SK-N-SH (cell line): ENCODE measurements around the gene C6orf120. TPM values are rescaled to one million over a fixed set of nuclear protein-coding genes. Genes with fewer than 3 reads are reported as not detected.

Experiments used
- CTCF ChIA-PET: fragments of 300-600, 350-600 bp; formaldehyde crosslinking; extraction: SDS; loops from one replicate; lab custom pipeline; 2021; lab: Yijun Ruan, JAX
- POLR2A ChIA-PET: fragments of 350-600 bp; sonication (Branson Sonifier 250); formaldehyde crosslinking; extraction: SDS; loops from one replicate; lab custom pipeline; 2020; ENCODE audit warnings: antibody characterized with exemption, inconsistent platforms; lab: Yijun Ruan, JAX
- DNase-seq: peaks from one replicate; pipeline ENCODE4 v3.0.0; 2012
- H2AFZ ChIP-seq: fragments of 200-600 bp; sonication (generic); 2 replicates; pipeline ENCODE4 v1.8.1; 2016; ENCODE audit warnings: antibody characterized with exemption, mild to moderate bottlenecking, low read depth
- H3F3A ChIP-seq: fragments of 200-600 bp; sonication (generic); replicated peaks from 2 replicates; pipeline ENCODE3; 2016; ENCODE audit warnings: antibody characterized with exemption, mild to moderate bottlenecking; ENCODE audit not compliant: insufficient read depth
- H3K27ac ChIP-seq, 2 experiments: fragments of 200-500 bp in 1 of 2; fragments of 200-600 bp in 1 of 2; sonication (Bioruptor generic) in 1 of 2; sonication (generic), shearing (Covaris generic) in 1 of 2; 2 replicates each; pipeline versions ENCODE4 v1.5.1 to v1.6.1; 2014 to 2016; ENCODE audit warnings: low read depth in 2 of 2, inconsistent platforms in 1 of 2, low read length in 1 of 2, mild to moderate bottlenecking in 1 of 2, mixed read lengths in 1 of 2
- H3K27me3 ChIP-seq: fragments of 200-600 bp; sonication (generic), shearing (Covaris generic); 2 replicates; pipeline ENCODE4 v1.6.1; 2016; ENCODE audit warnings: mixed run types; ENCODE audit not compliant: insufficient read depth
- H3K36me3 ChIP-seq, 2 experiments: fragments of 200-500 bp in 1 of 2; fragments of 200-600 bp in 1 of 2; sonication (Bioruptor generic) in 1 of 2; sonication (generic) in 1 of 2; replicated peaks in 1 of 2; 2 replicates each; pipeline versions ENCODE3 to v1.5.1; 2014 to 2016; ENCODE audit warnings: low read length in 1 of 2, mild to moderate bottlenecking in 1 of 2; ENCODE audit not compliant: insufficient read depth in 2 of 2, control insufficient read depth in 1 of 2
- H3K4me1 ChIP-seq, 2 experiments: fragments of 200-500 bp in 1 of 2; fragments of 200-600 bp in 1 of 2; sonication (Bioruptor generic) in 1 of 2; sonication (generic), shearing (Covaris generic) in 1 of 2; 2 replicates each; pipeline versions ENCODE4 v1.5.1 to v1.6.1; 2014 to 2016; ENCODE audit warnings: low read depth in 1 of 2, low read length in 1 of 2, mixed run types in 1 of 2; ENCODE audit not compliant: insufficient read depth in 2 of 2, control insufficient read depth in 1 of 2
- H3K4me2 ChIP-seq: fragments of 200-600 bp; sonication (generic), shearing (Covaris generic); 2 replicates; pipeline ENCODE4 v1.6.1; 2017; ENCODE audit warnings: mixed run types
- H3K4me3 ChIP-seq, 2 experiments: fragments of 200-500 bp in 1 of 2; fragments of 200-600 bp in 1 of 2; sonication (Bioruptor generic) in 1 of 2; sonication (generic), shearing (Covaris generic) in 1 of 2; 2 replicates each; pipeline versions ENCODE4 v1.5.1 to v1.8.1; 2014 to 2016; ENCODE audit warnings: low read depth in 2 of 2, inconsistent platforms in 1 of 2, low read length in 1 of 2, mild to moderate bottlenecking in 1 of 2, mixed read lengths in 1 of 2, moderate library complexity in 1 of 2
- H3K79me2 ChIP-seq: fragments of 200-600 bp; sonication (generic); 2 replicates; pipeline ENCODE4 v1.8.1; 2017; ENCODE audit warnings: mild to moderate bottlenecking; ENCODE audit not compliant: insufficient read depth
- H3K9ac ChIP-seq: fragments of 200-600 bp; sonication (generic); 2 replicates; pipeline ENCODE4 v1.6.1; 2017; ENCODE audit warnings: mixed run types
- H3K9me2 ChIP-seq: fragments of 200-600 bp; sonication (generic); 2 replicates; pipeline ENCODE4 v1.6.1; 2017; ENCODE audit warnings: mixed run types
- H3K9me3 ChIP-seq: fragments of 200-600 bp; sonication (generic); 2 replicates; pipeline ENCODE4 v1.6.1; 2017; ENCODE audit warnings: mixed run types, mild to moderate bottlenecking, moderate library complexity
- H4K20me1 ChIP-seq: fragments of 200-600 bp; sonication (generic); 2 replicates; pipeline ENCODE4 v1.6.1; 2017; ENCODE audit warnings: mild to moderate bottlenecking, mixed run types; ENCODE audit not compliant: insufficient read depth
- CTCF ChIP-seq: fragments of 200-600 bp; sonication (generic); IDR thresholded peaks from 2 replicates; pipeline ENCODE4 v1.6.1; 2017; ENCODE audit warnings: antibody characterized with exemption, mild to moderate bottlenecking, moderate library complexity
- ELF1 ChIP-seq: IDR thresholded peaks from 2 replicates; pipeline ENCODE4 v1.4.0; 2012
- FOXJ3 ChIP-seq: sonication (generic); formaldehyde crosslinking; IDR thresholded peaks from 2 replicates; pipeline ENCODE4 v1.5.1; 2020; ENCODE audit warnings: mild to moderate bottlenecking, missing genetic modification reagents
- GABPA ChIP-seq: IDR thresholded peaks from 2 replicates; pipeline ENCODE4 v1.4.0; 2012; ENCODE audit warnings: low read depth, mild to moderate bottlenecking
- JUND ChIP-seq: IDR thresholded peaks from 2 replicates; pipeline ENCODE4 v1.4.0; 2012
- RAD21 ChIP-seq: IDR thresholded peaks from 2 replicates; pipeline ENCODE4 v1.6.1; 2012; ENCODE audit warnings: mild to moderate bottlenecking, low read length
- REST ChIP-seq: IDR thresholded peaks from 2 replicates; pipeline ENCODE4 v1.6.1; 2012; ENCODE audit warnings: mild to moderate bottlenecking, low read depth, low read length, moderate library complexity
- RFX5 ChIP-seq: IDR thresholded peaks from 2 replicates; pipeline ENCODE4 v1.6.1; 2012; ENCODE audit warnings: mild to moderate bottlenecking, improper control_type of control experiment, low read length
- SMC3 ChIP-seq: IDR thresholded peaks from 2 replicates; pipeline ENCODE4 v1.6.1; 2012; ENCODE audit warnings: low read depth, low read length, improper control_type of control experiment
- TAF1 ChIP-seq: IDR thresholded peaks from 2 replicates; pipeline ENCODE4 v1.6.1; 2012; ENCODE audit warnings: low read depth, mild to moderate bottlenecking, low read length, moderate library complexity, borderline replicate concordance
- TCF12 ChIP-seq: IDR thresholded peaks from 2 replicates; pipeline ENCODE4 v1.4.0; 2012
- TEAD4 ChIP-seq: IDR thresholded peaks from 2 replicates; pipeline ENCODE4 v1.4.0; 2012; ENCODE audit warnings: mild to moderate bottlenecking, borderline replicate concordance; ENCODE audit not compliant: insufficient read depth
- USF1 ChIP-seq: IDR thresholded peaks from 2 replicates; pipeline ENCODE4 v1.4.0; 2012; ENCODE audit warnings: low read depth, borderline replicate concordance
- USF2 ChIP-seq: fragments of 150-350 bp; IDR thresholded peaks from 2 replicates; pipeline ENCODE4 v1.6.1; 2017; ENCODE audit warnings: antibody characterized with exemption, low read length, low read depth, borderline replicate concordance
- ZBTB33 ChIP-seq: IDR thresholded peaks from 2 replicates; pipeline ENCODE4 v1.4.0; 2012; ENCODE audit warnings: low read depth, borderline replicate concordance
- WGBS: methylation state at CpG from one replicate; pipeline ENCODE4 v1.1.6; 2017; ENCODE audit warnings: low lambda C conversion rate; 5-methylcytosine and 5-hydroxymethylcytosine counted together
- polyA plus RNA-seq, 3 experiments: library from polyadenylated mRNA; depleted of rRNA; stranded (reverse); fragments of >200 nt; gene quantifications; 2 replicates each; pipeline ENCODE4 v1.2.3, GENCODE V29; 2012

The C6orf120 gene
- polyA plus RNA-seq, 1 of the 3 experiments (the other 2 are of a cell fraction), result 10.1 TPM

- peak; percentile 29; the same call in 1 of the 2 replicates for TF ChIP-seq CTCF
- no peak for TF ChIP-seq TCF12
- no peak for TF ChIP-seq GABPA
- TF ChIP-seq USF2, result no peak
- Histone ChIP-seq H3F3A (peaks cover 19% of the 10 kb centered on the region), H3K4me2 (no peak overlapping the region), H3K4me1 (peaks cover 13 to 15% of the 10 kb centered on the region in 2 experiments; a peak in 3 of 4 replicates), H3K79me2 (peaks cover 72% of the 10 kb centered on the region), H3K9me3 (no peaks in the 10 kb centered on the region), H3K36me3 (peaks cover 24 to 25% of the 10 kb centered on the region in 2 experiments), H3K27me3 (no peaks in the 10 kb centered on the region), H4K20me1 (peaks cover 23% of the 10 kb centered on the region), H3K9ac (no peak overlapping the region), H2AFZ (no peak overlapping the region), H3K9me2 (no peaks in the 10 kb centered on the region), H3K27ac (no peak overlapping the region), H3K4me3 (no peak overlapping the region)
- ChIA-PET CTCF (interaction anchor here (0.6 to 3.9 kb wide), 4 partner anchors 11 to 17 kb away, joined by 3 to 18 read pairs (median 14); partner anchors contain the start of genes C6orf120 and WDR27), POLR2A (no interaction called here)
- WGBS, result 98% methylated on average over 3 of the region's 3 CpGs
- no peak for DNase-seq
Observed at GRCh38 chr6:169720207-169720855, 18.4 kb downstream of the C6orf120 start.

GRCh38 chr6:169722362-169723199 is 20.7 kb downstream of the C6orf120 start:
- WGBS, result 5% methylated on average over 19 of the region's 22 CpGs
- Histone ChIP-seq H3K9me2 (no peaks in the 10 kb centered on the region), H3K36me3 (peaks cover 3 to 6% of the 10 kb centered on the region in 2 experiments), H3K27me3 (no peaks in the 10 kb centered on the region), H3K4me1 (peaks cover 15 to 19% of the 10 kb centered on the region in 2 experiments; a peak in 3 of 4 replicates), H3K79me2 (peaks cover 59% of the 10 kb centered on the region), H3K27ac (peak overlapping the region; percentile 56 to 74; a peak in 3 of 4 replicates), H3K4me3 (peak overlapping the region; percentile 65 to 82), H3F3A (peaks cover 19% of the 10 kb centered on the region), H2AFZ (peak overlapping the region; percentile 14; the same call in 1 of the 2 replicates), H3K9me3 (no peaks in the 10 kb centered on the region), H3K4me2 (peak overlapping the region; percentile 91), H4K20me1 (peaks cover 23% of the 10 kb centered on the region), H3K9ac (peak overlapping the region; percentile 68)
- peak; percentile 47 for DNase-seq
- CTCF ChIA-PET, result interaction anchor here (0.6 to 2.6 kb wide), 4 partner anchors 14 to 73 kb away, joined by 3 to 12 read pairs (median 6); no protein-coding TSS in a partner anchor
- POLR2A ChIA-PET, result interaction anchor here (1.1 to 2.4 kb wide), 2 partner anchors 21 to 29 kb away, joined by 4 to 14 read pairs; partner anchors contain the start of genes C6orf120, DYNLT2, ERMARD and WDR27
- TF ChIP-seq RFX5 (no peak), ZBTB33 (no peak), TAF1 (no peak), ELF1 (no peak), TEAD4 (peak; percentile 59; the same call in 1 of the 2 replicates), REST (no peak), RAD21 (no peak), FOXJ3 (no peak), SMC3 (no peak), JUND (peak; percentile 26; the same call in 1 of the 2 replicates), USF1 (no peak)
